IMR-90 (cell line): Measurements from ENCODE around the gene PTPRK. TPM values are rescaled to one million over a fixed set of nuclear protein-coding genes. Genes with fewer than 3 reads are reported as not detected.

Source experiments
- ATAC-seq: fragments of 200-7000 bp; cut with Tn5 transposase; 2 replicates; pipeline ENCODE4 v1.9.1; 2020; ENCODE audit warnings: low read depth, mild to moderate bottlenecking, moderate library complexity
- BruUV-seq: library from RNA; stranded (reverse); fragments of 400-500 nt; replicated peaks from 2 replicates; lab custom pipeline; 2021; lab: Mats Ljungman, UMichigan
- CTCF ChIA-PET: fragments of 300-600 bp; formaldehyde crosslinking; extraction: SDS; loops from one replicate; lab custom pipeline; 2021; ENCODE audit warnings: antibody characterized with exemption; lab: Yijun Ruan, JAX
- POLR2A ChIA-PET: fragments of 300-600 bp; sonication (Branson Sonifier 250); formaldehyde crosslinking; loops from one replicate; lab custom pipeline; 2022; ENCODE audit warnings: antibody characterized with exemption; ENCODE audit not compliant: unreplicated experiment; lab: Charles Lee
- DNase-seq: peaks from one replicate; pipeline ENCODE4 v3.0.0; 2013
- H2AFZ ChIP-seq: replicated peaks from 2 replicates; pipeline ENCODE3; 2013; ENCODE audit warnings: low read length, mild to moderate bottlenecking; ENCODE audit not compliant: poor library complexity
- H2AK5ac ChIP-seq: 2 replicates; pipeline ENCODE4 v1.6.1; 2013; ENCODE audit warnings: low read depth, low read length, inconsistent platforms
- H2AK9ac ChIP-seq: replicated peaks from 2 replicates; pipeline ENCODE3; 2013; ENCODE audit warnings: mild to moderate bottlenecking, low read depth, low read length, moderate library complexity; ENCODE audit not compliant: poor library complexity
- H2BK120ac ChIP-seq: 2 replicates; pipeline ENCODE4 v1.6.1; 2013; ENCODE audit warnings: low read depth, low read length, inconsistent platforms
- H2BK15ac ChIP-seq: 3 replicates; pipeline ENCODE4 v1.6.1; 2013; ENCODE audit warnings: low read depth, low read length, inconsistent platforms
- H2BK20ac ChIP-seq: 2 replicates; pipeline ENCODE4 v1.6.1; 2013; ENCODE audit warnings: low read depth, mild to moderate bottlenecking, inconsistent platforms, low read length, moderate library complexity
- H2BK5ac ChIP-seq: 2 replicates; pipeline ENCODE4 v1.6.1; 2013; ENCODE audit warnings: mild to moderate bottlenecking, low read depth, low read length, inconsistent platforms; ENCODE audit not compliant: poor library complexity, severe bottlenecking
- H3K14ac ChIP-seq: replicated peaks from 2 replicates; pipeline ENCODE4 v1.6.1; 2013; ENCODE audit warnings: low read depth, low read length, inconsistent platforms
- H3K18ac ChIP-seq: 2 replicates; pipeline ENCODE4 v1.6.1; 2013; ENCODE audit warnings: low read depth, low read length, control low read depth
- H3K23ac ChIP-seq: 2 replicates; pipeline ENCODE4 v1.6.1; 2013; ENCODE audit warnings: low read depth, low read length, inconsistent platforms
- H3K27ac ChIP-seq: 2 replicates; pipeline ENCODE4 v1.5.1; 2013; ENCODE audit warnings: mild to moderate bottlenecking, control low read depth, low read length; ENCODE audit not compliant: insufficient read depth
- H3K27me3 ChIP-seq: 2 replicates; pipeline ENCODE4 v1.6.1; 2013; ENCODE audit warnings: low read length; ENCODE audit not compliant: control insufficient read depth, insufficient read depth
- H3K36me3 ChIP-seq: 2 replicates; pipeline ENCODE4 v1.6.1; 2013; ENCODE audit warnings: low read length, mixed read lengths; ENCODE audit not compliant: control insufficient read depth, insufficient read depth
- H3K4ac ChIP-seq: 2 replicates; pipeline ENCODE4 v1.6.1; 2013; ENCODE audit warnings: low read depth, low read length, inconsistent platforms
- H3K4me1 ChIP-seq: 2 replicates; pipeline ENCODE4 v1.6.1; 2013; ENCODE audit warnings: low read length, mixed read lengths; ENCODE audit not compliant: control insufficient read depth, insufficient read depth
- H3K4me2 ChIP-seq: 2 replicates; pipeline ENCODE4 v1.6.1; 2013; ENCODE audit warnings: low read depth, mild to moderate bottlenecking, control low read depth, low read length, moderate library complexity
- H3K4me3 ChIP-seq: 2 replicates; pipeline ENCODE4 v1.5.1; 2013; ENCODE audit warnings: low read depth, mild to moderate bottlenecking, control low read depth, low read length, moderate library complexity; ENCODE audit not compliant: insufficient read depth
- H3K56ac ChIP-seq: 2 replicates; pipeline ENCODE4 v1.6.1; 2013; ENCODE audit warnings: low read length, inconsistent platforms; ENCODE audit not compliant: insufficient read depth; ENCODE audit errors: extremely low read depth
- H3K79me1 ChIP-seq, 2 experiments: 2 replicates each; pipeline ENCODE4 v1.6.1; 2013; ENCODE audit warnings: low read length in 2 of 2, inconsistent platforms in 1 of 2, low read depth in 1 of 2
- H3K9ac ChIP-seq: 2 replicates; pipeline ENCODE4 v1.6.1; 2013; ENCODE audit warnings: low read depth, low read length, control low read depth
- H3K9me1 ChIP-seq: 2 replicates; pipeline ENCODE4 v1.6.1; 2013; ENCODE audit warnings: low read length, inconsistent platforms; ENCODE audit not compliant: insufficient read depth
- H3K9me3 ChIP-seq: 2 replicates; pipeline ENCODE4 v1.6.1; 2013; ENCODE audit warnings: low read length; ENCODE audit not compliant: control insufficient read depth, insufficient read depth
- H4K20me1 ChIP-seq: 2 replicates; pipeline ENCODE4 v1.6.1; 2013; ENCODE audit warnings: low read length, inconsistent platforms; ENCODE audit not compliant: insufficient read depth
- H4K5ac ChIP-seq: 2 replicates; pipeline ENCODE4 v1.6.1; 2013; ENCODE audit warnings: mild to moderate bottlenecking, low read depth, low read length, control low read depth
- H4K8ac ChIP-seq, 2 experiments: 2 replicates each; pipeline ENCODE4 v1.6.1; 2013; ENCODE audit warnings: low read depth in 2 of 2, low read length in 2 of 2, control low read depth in 1 of 2, inconsistent platforms in 1 of 2
- H4K91ac ChIP-seq: 2 replicates; pipeline ENCODE4 v1.6.1; 2013; ENCODE audit warnings: low read depth, low read length, inconsistent platforms; ENCODE audit not compliant: insufficient read depth
- BHLHE40 ChIP-seq: fragments of 150-350 bp; IDR thresholded peaks from 2 replicates; pipeline ENCODE4 v1.6.1; 2016; ENCODE audit warnings: mild to moderate bottlenecking, low read depth, low read length
- CEBPB ChIP-seq: IDR thresholded peaks from 2 replicates; pipeline ENCODE4 v1.6.1; 2012; ENCODE audit warnings: low read depth, low read length, improper control_type of control experiment
- CHD1 ChIP-seq: IDR thresholded peaks from 2 replicates; pipeline ENCODE4 v1.6.1; 2012; ENCODE audit warnings: low read depth, low read length, improper control_type of control experiment
- FOS ChIP-seq: fragments of 150-350 bp; IDR thresholded peaks from 2 replicates; pipeline ENCODE4 v1.6.1; 2016; ENCODE audit warnings: low read depth, low read length
- MAFK ChIP-seq: IDR thresholded peaks from 2 replicates; pipeline ENCODE4 v1.6.1; 2012; ENCODE audit warnings: low read depth, low read length, improper control_type of control experiment
- MAZ ChIP-seq: IDR thresholded peaks from 2 replicates; pipeline ENCODE4 v1.6.1; 2012; ENCODE audit warnings: low read depth, mild to moderate bottlenecking, low read length, improper control_type of control experiment, moderate library complexity, borderline replicate concordance
- MXI1 ChIP-seq: IDR thresholded peaks from 2 replicates; pipeline ENCODE4 v1.6.1; 2012; ENCODE audit warnings: low read depth, mild to moderate bottlenecking, low read length, moderate library complexity, borderline replicate concordance
- NFE2L2 ChIP-seq: fragments of 150-350 bp; IDR thresholded peaks from 2 replicates; pipeline ENCODE4 v1.6.1; 2016; ENCODE audit warnings: low read depth, mild to moderate bottlenecking, low read length
- POLR2A ChIP-seq: IDR thresholded peaks from 2 replicates; pipeline ENCODE4 v1.6.1; 2012; ENCODE audit warnings: mild to moderate bottlenecking, low read depth, low read length
- RAD21 ChIP-seq: IDR thresholded peaks from 2 replicates; pipeline ENCODE4 v1.6.1; 2012; ENCODE audit warnings: low read length, improper control_type of control experiment
- RFX5 ChIP-seq: IDR thresholded peaks from 2 replicates; pipeline ENCODE4 v1.8.0; 2012; ENCODE audit warnings: low read depth, mild to moderate bottlenecking, low read length, moderate library complexity
- SMC3 ChIP-seq: fragments of 150-350 bp; IDR thresholded peaks from 2 replicates; pipeline ENCODE4 v1.6.1; 2016; ENCODE audit warnings: low read depth, mild to moderate bottlenecking, antibody characterized with exemption, low read length, moderate library complexity
- WGBS, 2 experiments: methylation state at CpG; one replicate each; pipeline versions ENCODE4 v1.1.5 to v1.1.7; 2013; ENCODE audit warnings: missing lambda C conversion rate in 2 of 2; ENCODE audit not compliant: insufficient read length in 1 of 2; ENCODE audit errors: extremely low coverage in 2 of 2; 5-methylcytosine and 5-hydroxymethylcytosine counted together
- dilution Hi-C: fragments of 300-500 bp; cut with HindIII; formaldehyde crosslinking; loops from one replicate; pipeline ENCODE4 v1.14.3; 2018; ENCODE audit warnings: low sequenced_read_pairs; ENCODE audit not compliant: unreplicated experiment
- in situ Hi-C: fragments of 300-500 bp; cut with MboI; formaldehyde crosslinking; loops from 3 replicates; pipeline ENCODE4 v1.14.3; 2019; ENCODE audit warnings: low sequenced_read_pairs, inconsistent platforms, mixed read lengths
- intact Hi-C: fragments of 100-400 bp; cut with micrococcal nuclease; formaldehyde crosslinking; loops from 2 replicates; pipeline ENCODE4 v1.10.0; 2022
- polyA plus RNA-seq, 3 experiments: library from polyadenylated mRNA; depleted of rRNA; stranded (reverse); fragments of >200 nt; gene quantifications; 2 replicates each; pipeline ENCODE4 v1.2.3, GENCODE V29; 2012; ENCODE audit warnings: low replicate concordance in 1 of 3
- total RNA-seq: library from RNA; depleted of rRNA; stranded (reverse); fragments of >200 nt; gene quantifications from 2 replicates; pipeline ENCODE4 v1.2.3, GENCODE V29; 2012
- TF ChIP-seq, protein P1 (sequence below): fragments of 150-350 bp; IDR thresholded peaks from 2 replicates; pipeline ENCODE4 v1.6.1; 2017; ENCODE audit warnings: mild to moderate bottlenecking, antibody characterized with exemption, low read length, low read depth

The PTPRK gene
- total and polyA plus RNA-seq, 2 of the 4 experiments (the other 2 are of a cell fraction) = 18.0 to 80.8 TPM

DNA sequence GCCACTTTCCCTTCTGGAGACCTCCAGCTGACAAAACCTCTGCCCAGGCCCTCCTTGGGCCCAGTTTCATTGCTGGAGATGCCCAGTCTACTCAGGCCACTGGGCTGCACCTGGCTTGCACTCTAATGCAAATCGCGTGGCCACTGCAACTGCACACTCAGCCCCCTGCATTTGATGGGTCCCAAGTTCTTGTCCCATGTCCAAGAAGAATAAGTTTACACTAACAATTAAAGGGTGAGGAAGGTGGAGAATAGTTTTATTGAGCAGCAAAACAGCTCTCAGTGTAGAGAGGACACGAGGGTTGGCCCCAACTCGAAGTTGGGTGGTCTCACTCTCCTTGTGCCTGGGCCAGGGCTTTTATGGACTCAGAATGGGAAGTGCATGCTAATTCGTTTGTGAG, 587.7 kb downstream of the PTPRK start:
- Histone ChIP-seq H2BK120ac (no peak overlapping the region), H2AFZ (peak overlapping the region; percentile 14), H3K27ac (no peak overlapping the region), H3K27me3 (no peaks in the 10 kb centered on the region), H4K91ac (no peak overlapping the region), H2BK5ac (no peak overlapping the region), H3K36me3 (no peaks in the 10 kb centered on the region), H3K9me3 (peaks cover 5% of the 10 kb centered on the region), H4K8ac (no peak overlapping the region), H4K5ac (no peak overlapping the region), H3K4me1 (no peaks in the 10 kb centered on the region), H3K18ac (no peak overlapping the region), H2AK5ac (no peak overlapping the region), H3K79me1 (no peaks in the 10 kb centered on the region), H4K20me1 (no peaks in the 10 kb centered on the region), H2BK20ac (no peak overlapping the region), H3K23ac (no peak overlapping the region), H3K4ac (no peak overlapping the region), H3K4me3 (no peak overlapping the region), H3K56ac (no peak overlapping the region), H3K9ac (no peak overlapping the region), H3K9me1 (no peaks in the 10 kb centered on the region), H3K4me2 (no peak overlapping the region), H2BK15ac (no peak overlapping the region), H3K14ac (no peak overlapping the region), H2AK9ac (no peak overlapping the region)
- intact Hi-C loops = no loop called here
- POLR2A ChIA-PET = interaction anchor here (0.6 kb wide), 1 partner anchor 50 kb away, joined by 3 read pairs; no protein-coding TSS in a partner anchor
- no peak for ATAC-seq
- DNase-seq = no peak
- BruUV-seq = no TSS peak
- CTCF ChIA-PET = no interaction called here
- 46% methylated on average over 2 of the region's 5 CpGs; no CpG with 5 or more reads in 1 of the 2 experiments for WGBS, 2 experiments
- dilution Hi-C loops = no loop called here
- in situ Hi-C loops = no loop called here
- no peak for TF ChIP-seq SMC3
- TF ChIP-seq, protein P1, sequence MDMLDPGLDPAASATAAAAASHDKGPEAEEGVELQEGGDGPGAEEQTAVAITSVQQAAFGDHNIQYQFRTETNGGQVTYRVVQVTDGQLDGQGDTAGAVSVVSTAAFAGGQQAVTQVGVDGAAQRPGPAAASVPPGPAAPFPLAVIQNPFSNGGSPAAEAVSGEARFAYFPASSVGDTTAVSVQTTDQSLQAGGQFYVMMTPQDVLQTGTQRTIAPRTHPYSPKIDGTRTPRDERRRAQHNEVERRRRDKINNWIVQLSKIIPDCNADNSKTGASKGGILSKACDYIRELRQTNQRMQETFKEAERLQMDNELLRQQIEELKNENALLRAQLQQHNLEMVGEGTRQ = no peak
- TF ChIP-seq BHLHE40 = no peak
- no peak for TF ChIP-seq MXI1
- TF ChIP-seq FOS = no peak
- TF ChIP-seq RFX5 = no peak
- TF ChIP-seq NFE2L2 = no peak
- TF ChIP-seq POLR2A = no peak
- no peak for TF ChIP-seq CHD1
- TF ChIP-seq MAFK = no peak
- no peak for TF ChIP-seq CEBPB
- no peak for TF ChIP-seq MAZ
- TF ChIP-seq RAD21 = no peak
